Activated naive CD8-positive, alpha-beta T cell treated with anti-CD3 and anti-CD28 coated beads, Interleukin-2, amount 10 ng/mL, durations not matched to agents 7 days and 5 days (primary cell): ENCODE results near the gene SCUBE1. TPM values are rescaled to one million over a fixed set of nuclear protein-coding genes. Genes with fewer than 3 reads are reported as not detected.

ENCODE experiments used
- ATAC-seq: fragments of 150-1000 bp; cut with Tn5 transposase; one replicate; pipeline ENCODE4 v1.10.0; 2021; ENCODE audit warnings: low read depth, moderate library complexity
- POLR2A ChIA-PET: fragments of 350-600 bp; sonication (Branson Sonifier 250); formaldehyde crosslinking; loops from one replicate; lab custom pipeline; 2021; ENCODE audit warnings: antibody characterized with exemption; lab: Charles Lee
- DNase-seq: peaks from one replicate; pipeline ENCODE4 v3.0.0; 2021
- H3K27ac Mint-ChIP-seq: one replicate; pipeline ENCODE4 v1.8.0; 2022; ENCODE audit warnings: mild to moderate bottlenecking, mixed read lengths
- H3K27me3 Mint-ChIP-seq: one replicate; pipeline ENCODE4 v1.8.0; 2022; ENCODE audit warnings: mild to moderate bottlenecking, moderate library complexity, mixed read lengths
- H3K36me3 Mint-ChIP-seq: one replicate; pipeline ENCODE4 v1.8.0; 2021; ENCODE audit warnings: mild to moderate bottlenecking, mixed read lengths
- H3K4me1 Mint-ChIP-seq: one replicate; pipeline ENCODE4 v1.8.0; 2021; ENCODE audit warnings: mixed read lengths
- H3K4me3 Mint-ChIP-seq: one replicate; pipeline ENCODE4 v1.8.0; 2022; ENCODE audit warnings: mild to moderate bottlenecking, moderate library complexity, mixed read lengths
- H3K9me3 Mint-ChIP-seq: one replicate; pipeline ENCODE4 v1.8.0; 2021; ENCODE audit warnings: mixed read lengths
- total RNA-seq, 2 experiments: library from RNA; stranded (reverse); gene quantifications; one replicate each; pipeline ENCODE4 v1.2.3, GENCODE V29; 2021

Gene SCUBE1
- total RNA-seq, 2 experiments from 2014 or later = 0.03 to 0.20 TPM

DNA sequence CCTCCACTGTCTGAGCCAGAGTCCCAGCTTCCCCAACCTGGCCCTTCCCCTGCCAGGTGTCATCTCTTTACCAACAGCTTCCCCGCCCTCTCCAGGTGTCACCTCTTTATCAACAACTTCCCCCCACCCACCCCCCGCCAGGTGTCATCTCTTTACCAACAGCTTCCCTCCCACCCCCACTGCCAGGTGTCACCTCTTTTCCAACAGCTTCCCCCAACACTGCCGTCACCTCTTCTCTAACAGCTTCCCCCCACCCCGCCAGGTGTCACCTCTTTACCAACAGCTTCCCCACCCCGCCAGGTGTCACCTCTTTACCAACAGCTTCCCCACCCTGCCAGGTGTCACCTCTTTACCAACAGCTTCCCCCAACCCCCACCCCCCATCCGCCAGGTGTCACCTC is 126.4 kb downstream of the SCUBE1 start:
- Mint-ChIP-seq H3K27ac (no peak overlapping the region), H3K4me3 (no peak overlapping the region), H3K27me3 (no peaks in the 10 kb centered on the region), H3K36me3 (no peaks in the 10 kb centered on the region), H3K9me3 (no peaks in the 10 kb centered on the region), H3K4me1 (no peaks in the 10 kb centered on the region)
- ATAC-seq (no peak), DNase-seq (no peak)
- POLR2A ChIA-PET = no interaction called here

GRCh38 chr22:43213962-43214361 is 129.2 kb downstream of the SCUBE1 start:
- no peaks in the 10 kb centered on the region for H3K4me1 Mint-ChIP-seq
- POLR2A ChIA-PET = no interaction called here

DNA sequence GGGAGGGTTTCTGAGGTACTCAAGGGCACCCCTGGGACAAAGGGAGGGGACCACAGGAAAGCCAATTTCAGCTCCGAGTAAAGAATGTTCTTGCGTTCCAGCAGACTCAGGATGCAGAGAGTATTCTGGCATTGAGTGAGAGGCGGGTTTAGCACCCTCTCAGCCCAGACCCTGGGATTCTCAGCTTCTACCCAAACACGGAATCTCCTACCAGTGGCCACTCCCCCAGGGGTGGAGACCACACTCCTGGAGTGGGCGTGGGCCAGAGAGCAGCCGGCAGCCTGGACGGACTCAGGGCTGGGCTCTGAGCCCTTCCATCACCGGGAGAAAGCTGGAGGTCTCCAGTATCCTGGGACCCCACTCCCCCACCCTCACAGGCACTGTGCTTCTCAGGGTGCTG is 130.1 kb downstream of the SCUBE1 start:
- Mint-ChIP-seq H3K4me1 (no peaks in the 10 kb centered on the region), H3K4me3 (no peak overlapping the region), H3K9me3 (no peaks in the 10 kb centered on the region), H3K27me3 (no peaks in the 10 kb centered on the region), H3K27ac (no peak overlapping the region), H3K36me3 (no peaks in the 10 kb centered on the region)
- POLR2A ChIA-PET = no interaction called here
- DNase-seq = no peak
- ATAC-seq = no peak

More at GRCh38 chr22:43213962-43214361, 129.2 kb downstream of the SCUBE1 start:
- no peak for DNase-seq
- Mint-ChIP-seq H3K36me3 (no peaks in the 10 kb centered on the region), H3K4me3 (no peak overlapping the region), H3K9me3 (no peaks in the 10 kb centered on the region), H3K27me3 (no peaks in the 10 kb centered on the region), H3K27ac (no peak overlapping the region)
- no peak for ATAC-seq

DNA sequence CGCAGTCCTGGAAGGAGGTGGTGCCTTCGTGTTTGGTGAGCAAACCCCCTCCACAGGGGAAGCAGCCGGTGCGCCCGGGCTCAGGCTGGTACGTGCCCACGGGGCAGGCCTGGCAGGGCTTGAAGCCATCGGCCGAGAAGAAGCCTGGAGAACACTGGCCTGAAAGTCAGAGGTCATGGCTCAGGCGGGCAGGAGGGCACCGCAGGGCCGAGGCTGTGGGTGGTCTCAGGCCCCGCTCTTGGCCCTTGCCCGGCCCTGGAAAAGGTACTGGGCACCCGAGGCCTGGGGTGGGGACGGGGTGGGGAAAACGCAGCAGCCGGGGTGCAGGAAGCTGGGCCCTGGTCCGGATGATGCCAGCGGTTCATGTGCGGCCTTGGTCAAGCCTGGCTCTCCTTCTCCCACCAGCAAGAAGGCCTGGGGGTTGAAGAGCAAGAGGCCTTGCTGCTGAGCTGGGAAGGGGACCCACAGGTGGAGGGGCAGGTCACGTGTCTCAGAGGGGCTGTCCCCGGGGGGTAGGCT is 130.7 kb downstream of the SCUBE1 start:
- POLR2A ChIA-PET = no interaction called here
- H3K27me3 Mint-ChIP-seq = no peaks in the 10 kb centered on the region

GRCh38 chr22:43211941-43212433 is 131.2 kb downstream of the SCUBE1 start:
- DNase-seq = no peak
- H3K4me3 Mint-ChIP-seq = no peak overlapping the region
- H3K36me3 Mint-ChIP-seq = no peaks in the 10 kb centered on the region
- H3K9me3 Mint-ChIP-seq = no peaks in the 10 kb centered on the region
- no peak overlapping the region for H3K27ac Mint-ChIP-seq
- no peak for ATAC-seq
- no peaks in the 10 kb centered on the region for H3K4me1 Mint-ChIP-seq
- H3K27me3 Mint-ChIP-seq = no peaks in the 10 kb centered on the region
- POLR2A ChIA-PET = no interaction called here

More for the DNA sequence above, 130.7 kb downstream of the SCUBE1 start:
- no peak for ATAC-seq
- Mint-ChIP-seq H3K27ac (no peak overlapping the region), H3K4me3 (no peak overlapping the region), H3K9me3 (no peaks in the 10 kb centered on the region), H3K36me3 (no peaks in the 10 kb centered on the region), H3K4me1 (no peaks in the 10 kb centered on the region)
- DNase-seq = no peak

GRCh38 chr22:43210631-43211515 is 132.3 kb downstream of the SCUBE1 start:
- Mint-ChIP-seq H3K4me3 (no peak overlapping the region), H3K27ac (no peak overlapping the region), H3K36me3 (no peaks in the 10 kb centered on the region), H3K9me3 (no peaks in the 10 kb centered on the region), H3K4me1 (peaks cover 5% of the 10 kb centered on the region), H3K27me3 (no peaks in the 10 kb centered on the region)
- DNase-seq (no peak), ATAC-seq (no peak)
- POLR2A ChIA-PET = no interaction called here

- DNase-seq (no peak), ATAC-seq (no peak)
- no peaks in the 10 kb centered on the region for H3K27me3 Mint-ChIP-seq
- no peak overlapping the region for H3K4me3 Mint-ChIP-seq
- no peak overlapping the region for H3K27ac Mint-ChIP-seq
- no peaks in the 10 kb centered on the region for H3K9me3 Mint-ChIP-seq
- peaks cover 5% of the 10 kb centered on the region for H3K4me1 Mint-ChIP-seq
- POLR2A ChIA-PET = no interaction called here
- H3K36me3 Mint-ChIP-seq = no peaks in the 10 kb centered on the region
Measured at GRCh38 chr22:43209971-43210370, 133.2 kb downstream of the SCUBE1 start.

DNA sequence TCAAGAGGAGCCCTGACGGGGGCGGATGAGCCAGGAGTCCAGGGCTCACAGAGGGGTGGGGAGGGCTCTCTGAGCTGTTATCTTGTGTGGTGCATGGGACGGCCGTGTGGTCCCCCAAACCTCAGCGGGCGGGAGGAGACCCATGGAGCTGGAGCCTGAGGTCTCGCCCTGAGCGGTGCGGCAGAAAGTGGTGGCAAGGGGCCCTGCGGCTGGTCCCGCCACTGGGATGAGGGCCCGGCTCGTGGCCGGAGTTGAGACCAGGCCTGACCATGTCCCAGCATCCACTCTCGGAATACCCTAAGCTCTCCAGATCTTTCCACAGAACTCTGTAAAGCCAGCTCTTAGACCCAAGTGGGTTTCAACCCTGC is 133.7 kb downstream of the SCUBE1 start:
- Mint-ChIP-seq H3K4me3 (no peak overlapping the region), H3K27me3 (no peaks in the 10 kb centered on the region), H3K36me3 (no peaks in the 10 kb centered on the region), H3K27ac (no peak overlapping the region), H3K4me1 (peaks cover 5% of the 10 kb centered on the region), H3K9me3 (no peaks in the 10 kb centered on the region)
- DNase-seq (no peak), ATAC-seq (no peak)
- POLR2A ChIA-PET = no interaction called here

DNA sequence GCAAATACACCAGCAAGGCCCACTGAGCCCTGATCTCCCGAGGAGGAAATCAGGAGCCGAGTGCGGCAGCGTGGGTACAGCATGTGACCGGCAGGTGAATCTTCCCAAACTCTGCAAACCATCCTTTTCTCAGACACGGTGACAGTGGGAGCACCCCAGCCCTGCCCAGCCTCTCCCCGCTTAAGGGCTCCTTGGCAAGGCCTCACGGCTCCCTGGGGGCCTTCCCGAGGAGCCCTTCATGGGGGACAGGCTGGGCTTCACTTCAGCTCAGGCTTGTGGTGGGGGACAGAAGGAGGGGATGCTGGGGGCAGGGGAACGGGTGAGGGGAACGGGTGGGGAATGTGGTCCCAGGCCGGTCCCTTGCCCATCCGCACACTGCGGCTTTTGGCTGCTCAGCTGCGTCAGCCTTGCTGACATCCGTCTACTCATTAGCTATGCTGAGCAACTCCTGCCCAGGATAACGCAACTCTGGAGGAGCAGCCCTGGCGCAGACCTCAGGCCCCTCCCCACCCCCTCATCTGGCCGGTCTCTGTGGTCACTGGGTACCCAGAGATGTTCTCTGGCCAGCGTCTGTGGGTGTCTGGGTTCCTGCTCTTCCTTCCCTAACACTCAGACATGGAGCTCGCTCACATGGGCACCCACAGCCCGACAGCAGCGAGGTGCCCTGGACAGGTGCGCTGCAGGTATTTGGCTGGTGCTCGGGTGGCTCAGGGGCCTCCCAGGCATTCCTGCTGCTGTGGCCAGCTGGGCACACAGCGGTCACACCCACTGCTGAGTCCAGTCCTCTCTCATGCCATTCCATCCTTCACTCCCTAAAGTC is 134.3 kb downstream of the SCUBE1 start:
- H3K27ac Mint-ChIP-seq = no peak overlapping the region
- no peak for ATAC-seq
- DNase-seq = no peak
- no peak overlapping the region for H3K4me3 Mint-ChIP-seq
- POLR2A ChIA-PET = no interaction called here
- H3K4me1 Mint-ChIP-seq = peaks cover 5% of the 10 kb centered on the region
- no peaks in the 10 kb centered on the region for H3K27me3 Mint-ChIP-seq
- H3K9me3 Mint-ChIP-seq = no peaks in the 10 kb centered on the region
- H3K36me3 Mint-ChIP-seq = no peaks in the 10 kb centered on the region

DNA sequence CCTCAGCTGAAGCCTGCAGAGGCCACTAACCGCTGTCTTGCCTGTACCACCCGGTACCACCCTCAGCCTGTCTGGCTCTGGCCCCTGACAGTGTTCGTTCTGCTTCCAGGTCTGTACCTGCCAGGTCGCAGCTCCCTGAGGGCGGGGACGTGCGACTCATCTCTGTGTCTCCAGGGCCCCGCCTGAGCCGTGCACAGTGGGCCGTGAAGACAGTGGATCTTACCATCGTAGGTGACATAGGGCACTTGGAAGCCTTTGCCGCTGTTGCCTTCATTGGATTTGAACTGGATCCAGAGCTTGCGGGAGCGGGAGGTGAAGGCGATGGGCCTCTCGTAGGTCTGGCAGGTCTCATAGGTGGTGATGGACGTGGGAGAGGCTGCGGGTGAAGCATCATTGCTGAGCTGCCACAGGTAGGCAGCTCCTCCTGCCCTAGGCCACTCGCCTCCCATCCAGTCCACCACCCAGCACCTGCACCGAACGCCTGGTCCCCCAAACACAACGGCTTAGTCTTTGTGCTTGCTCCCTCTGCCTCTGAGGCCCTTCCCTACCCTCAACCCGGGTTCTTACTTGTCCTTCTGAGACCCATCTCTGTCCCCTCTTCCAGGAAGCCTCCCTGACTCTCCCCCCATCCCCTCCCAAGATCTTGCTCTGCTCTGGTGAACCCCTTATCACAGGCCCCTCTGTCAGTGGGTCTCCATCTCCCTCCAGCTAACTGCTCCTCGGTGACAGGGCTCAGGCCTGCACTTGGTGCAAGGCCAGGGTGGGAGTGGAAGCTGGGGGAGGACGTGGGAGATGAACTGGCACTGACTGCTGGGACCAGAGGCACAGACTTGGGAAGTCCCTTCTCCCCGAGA is 135.1 kb downstream of the SCUBE1 start:
- peaks cover 5% of the 10 kb centered on the region for H3K4me1 Mint-ChIP-seq
- no peak overlapping the region for H3K4me3 Mint-ChIP-seq
- ATAC-seq (no peak), DNase-seq (no peak)
- H3K27me3 Mint-ChIP-seq = no peaks in the 10 kb centered on the region
- POLR2A ChIA-PET = no interaction called here
- H3K9me3 Mint-ChIP-seq = no peaks in the 10 kb centered on the region
- H3K27ac Mint-ChIP-seq = no peak overlapping the region
- no peaks in the 10 kb centered on the region for H3K36me3 Mint-ChIP-seq

DNA sequence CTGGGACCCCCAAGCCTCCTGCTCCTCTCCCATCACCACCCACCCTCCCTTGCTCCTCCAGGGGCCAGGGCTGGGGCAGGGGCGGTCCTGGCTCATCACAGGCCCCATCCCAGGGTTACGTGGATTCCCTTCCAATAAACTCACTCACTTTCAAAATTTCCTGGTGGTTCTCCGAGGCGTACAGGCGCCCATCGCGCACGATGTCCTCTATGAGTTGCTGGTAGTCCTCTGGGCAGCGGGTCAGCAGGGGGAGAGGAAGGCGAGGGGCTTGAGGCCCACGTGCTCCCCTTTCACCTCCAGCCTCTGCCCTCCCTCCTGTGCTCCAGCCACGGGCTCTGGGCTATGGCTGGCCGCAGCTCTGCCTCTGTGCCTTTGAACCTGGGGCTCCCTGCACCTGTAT is 135.8 kb downstream of the SCUBE1 start:
- Mint-ChIP-seq H3K9me3 (no peaks in the 10 kb centered on the region), H3K4me3 (no peak overlapping the region), H3K4me1 (peaks cover 5% of the 10 kb centered on the region), H3K27me3 (no peaks in the 10 kb centered on the region), H3K36me3 (no peaks in the 10 kb centered on the region), H3K27ac (no peak overlapping the region)
- POLR2A ChIA-PET = no interaction called here
- DNase-seq = no peak
- ATAC-seq = no peak

GRCh38 chr22:43206509-43207161 is 136.5 kb downstream of the SCUBE1 start:
- no peaks in the 10 kb centered on the region for H3K9me3 Mint-ChIP-seq
- H3K27me3 Mint-ChIP-seq = no peaks in the 10 kb centered on the region
- POLR2A ChIA-PET = interaction anchor here (0.5 kb wide), 1 partner anchor 19 kb away, joined by 3 read pairs; no protein-coding TSS in a partner anchor
- no peak overlapping the region for H3K4me3 Mint-ChIP-seq
- H3K4me1 Mint-ChIP-seq = peaks cover 5% of the 10 kb centered on the region
- H3K27ac Mint-ChIP-seq = no peak overlapping the region
- DNase-seq = no peak
- ATAC-seq = no peak
- no peaks in the 10 kb centered on the region for H3K36me3 Mint-ChIP-seq
